H9 (cell line): ENCODE results near the gene TSPAN5. TPM values are rescaled to one million over a fixed set of nuclear protein-coding genes. Genes with fewer than 3 reads are reported as not detected.

Experiments used
- DNase-seq: peaks from one replicate; pipeline ENCODE4 v3.0.0-alpha.2; 2017
- H2AFZ ChIP-seq: one replicate; pipeline ENCODE4 v1.6.1; 2013; ENCODE audit warnings: mild to moderate bottlenecking, low read length, control low read depth, moderate library complexity
- H2AK5ac ChIP-seq: 2 replicates; pipeline ENCODE4 v1.6.1; 2013; ENCODE audit warnings: low read length, control low read depth, mixed read lengths; ENCODE audit not compliant: insufficient read length
- H2BK120ac ChIP-seq: one replicate; pipeline ENCODE4 v1.6.1; 2013; ENCODE audit warnings: low read depth, mild to moderate bottlenecking, low read length, control low read depth, inconsistent platforms; ENCODE audit not compliant: poor library complexity, severe bottlenecking
- H2BK12ac ChIP-seq: 2 replicates; pipeline ENCODE4 v1.6.1; 2013; ENCODE audit warnings: low read length, control low read depth, mixed read lengths, low read depth; ENCODE audit not compliant: insufficient read length
- H2BK15ac ChIP-seq: 2 replicates; pipeline ENCODE4 v1.6.1; 2013; ENCODE audit warnings: low read depth, low read length, control low read depth
- H2BK20ac ChIP-seq: one replicate; pipeline ENCODE4 v1.6.1; 2013; ENCODE audit warnings: low read depth, mild to moderate bottlenecking, low read length, control low read depth, inconsistent platforms; ENCODE audit not compliant: poor library complexity, severe bottlenecking
- H2BK5ac ChIP-seq: 2 replicates; pipeline ENCODE4 v1.6.1; 2013; ENCODE audit warnings: low read length, control low read depth, mixed read lengths; ENCODE audit not compliant: insufficient read length
- H3K14ac ChIP-seq: 2 replicates; pipeline ENCODE4 v1.6.1; 2013; ENCODE audit warnings: low read length, control low read depth; ENCODE audit not compliant: insufficient read depth
- H3K18ac ChIP-seq: 2 replicates; pipeline ENCODE4 v1.6.1; 2013; ENCODE audit warnings: low read depth, mild to moderate bottlenecking, mixed read lengths, low read length, control low read depth; ENCODE audit not compliant: insufficient read length
- H3K23ac ChIP-seq: 2 replicates; pipeline ENCODE4 v1.6.1; 2013; ENCODE audit warnings: low read length, control low read depth, mixed read lengths, low read depth; ENCODE audit not compliant: insufficient read length
- H3K23me2 ChIP-seq: 2 replicates; pipeline ENCODE4 v1.6.1; 2013; ENCODE audit warnings: low read depth, mild to moderate bottlenecking, mixed read lengths, low read length, control low read depth; ENCODE audit not compliant: insufficient read length, poor library complexity, severe bottlenecking
- H3K27ac ChIP-seq: 2 replicates; pipeline ENCODE4 v1.5.1; 2013; ENCODE audit warnings: low read length, control low read depth, mixed read lengths, low read depth; ENCODE audit not compliant: insufficient read length
- H3K27me3 ChIP-seq: 2 replicates; pipeline ENCODE4 v1.6.1; 2013; ENCODE audit warnings: low read length, control low read depth, inconsistent platforms; ENCODE audit not compliant: insufficient read depth
- H3K4ac ChIP-seq: 2 replicates; pipeline ENCODE4 v1.6.1; 2013; ENCODE audit warnings: low read depth, mild to moderate bottlenecking, control low read depth, inconsistent platforms, low read length, moderate library complexity
- H3K4me1 ChIP-seq: 2 replicates; pipeline ENCODE4 v1.6.1; 2013; ENCODE audit warnings: low read length, control low read depth, inconsistent platforms; ENCODE audit not compliant: insufficient read depth
- H3K4me2 ChIP-seq: 2 replicates; pipeline ENCODE4 v1.6.1; 2013; ENCODE audit warnings: low read length, control low read depth, mixed read lengths; ENCODE audit not compliant: insufficient read length, insufficient read depth
- H3K56ac ChIP-seq: 2 replicates; pipeline ENCODE4 v1.6.1; 2013; ENCODE audit warnings: low read depth, mild to moderate bottlenecking, mixed read lengths, low read length, control low read depth; ENCODE audit not compliant: insufficient read length
- H3K79me1 ChIP-seq: 2 replicates; pipeline ENCODE4 v1.6.1; 2013; ENCODE audit warnings: low read depth, mild to moderate bottlenecking, moderate library complexity, low read length, control low read depth, inconsistent platforms; ENCODE audit not compliant: insufficient read depth, poor library complexity, severe bottlenecking
- H3K79me2 ChIP-seq: 2 replicates; pipeline ENCODE4 v1.6.1; 2013; ENCODE audit warnings: low read length, control low read depth, inconsistent platforms; ENCODE audit not compliant: insufficient read depth
- H3K9ac ChIP-seq: 2 replicates; pipeline ENCODE4 v1.6.1; 2013; ENCODE audit warnings: low read length, control low read depth, mixed read lengths; ENCODE audit not compliant: insufficient read length; ENCODE audit errors: extremely low read depth
- H3K9me3 ChIP-seq: one replicate; pipeline ENCODE4 v1.6.1; 2013; ENCODE audit warnings: low read depth, low read length, inconsistent platforms; ENCODE audit not compliant: control insufficient read depth
- H3T11ph ChIP-seq: one replicate; pipeline ENCODE4 v1.6.1; 2013; ENCODE audit warnings: mild to moderate bottlenecking, low read length, control low read depth, inconsistent platforms
- H4K20me1 ChIP-seq: one replicate; pipeline ENCODE4 v1.6.1; 2013; ENCODE audit not compliant: control insufficient read depth, insufficient read length, insufficient read depth
- H4K5ac ChIP-seq: 2 replicates; pipeline ENCODE4 v1.6.1; 2013; ENCODE audit warnings: low read depth, mild to moderate bottlenecking, mixed read lengths, low read length, control low read depth; ENCODE audit not compliant: insufficient read length
- H4K8ac ChIP-seq: replicated peaks from 2 replicates; pipeline ENCODE4 v1.6.1; 2013; ENCODE audit warnings: low read length, control low read depth, mixed read lengths, low read depth; ENCODE audit not compliant: insufficient read length
- H4K91ac ChIP-seq: 2 replicates; pipeline ENCODE4 v1.6.1; 2013; ENCODE audit warnings: low read depth, mild to moderate bottlenecking, moderate library complexity, mixed read lengths, low read length, control low read depth; ENCODE audit not compliant: insufficient read length
- H3K27ac Mint-ChIP-seq, 3 experiments: 2 replicates in 2 of 3; 3 replicates in 1 of 3; pipeline ENCODE4 v1.8.0; 2020 to 2021; ENCODE audit warnings: mixed read lengths in 3 of 3, mild to moderate bottlenecking in 1 of 3, moderate library complexity in 1 of 3
- H3K27me3 Mint-ChIP-seq: 2 replicates; pipeline ENCODE4 v1.8.0; 2021; ENCODE audit warnings: low read depth, mild to moderate bottlenecking, moderate library complexity, mixed read lengths
- H3K36me3 Mint-ChIP-seq, 3 experiments: 2 replicates in 2 of 3; 3 replicates in 1 of 3; pipeline ENCODE4 v1.8.0; 2020 to 2021; ENCODE audit warnings: low read depth in 3 of 3, mixed read lengths in 3 of 3; ENCODE audit not compliant: insufficient read depth in 1 of 3
- H3K4me1 Mint-ChIP-seq, 2 experiments: 2 replicates each; pipeline ENCODE4 v1.8.0; 2020; ENCODE audit warnings: mixed read lengths in 2 of 2
- H3K4me3 Mint-ChIP-seq, 2 experiments: 2 replicates in 1 of 2; 3 replicates in 1 of 2; pipeline ENCODE4 v1.8.0; 2020 to 2021; ENCODE audit warnings: mild to moderate bottlenecking in 2 of 2, mixed read lengths in 2 of 2, moderate library complexity in 1 of 2
- H3K9me3 Mint-ChIP-seq, 2 experiments: 2 replicates in 1 of 2; 3 replicates in 1 of 2; pipeline ENCODE4 v1.8.0; 2020; ENCODE audit warnings: mild to moderate bottlenecking in 2 of 2, mixed read lengths in 2 of 2, moderate library complexity in 1 of 2
- WGBS: extraction: QIAGEN DNeasy Blood & Tissue Kit; methylation state at CpG from one replicate; pipeline ENCODE4 v1.1.7; 2013; ENCODE audit warnings: missing lambda C conversion rate, low lambda C conversion rate, mixed read lengths; ENCODE audit not compliant: insufficient read length; ENCODE audit errors: extremely low coverage; 5-methylcytosine and 5-hydroxymethylcytosine counted together
- total RNA-seq: library from RNA; stranded (reverse); gene quantifications from 2 replicates; pipeline ENCODE4 v1.2.1, GENCODE V29; 2021
- TF ChIP-seq, protein P1 (sequence below): fragments of 200-600 bp; sonication (generic); conservative IDR thresholded peaks from 3 replicates; pipeline ENCODE4 v1.8.0; 2021; ENCODE audit warnings: antibody characterized with exemption, mild to moderate bottlenecking

Gene TSPAN5
- total RNA-seq, 1 experiment from 2014 or later, result 7.0 TPM

DNA sequence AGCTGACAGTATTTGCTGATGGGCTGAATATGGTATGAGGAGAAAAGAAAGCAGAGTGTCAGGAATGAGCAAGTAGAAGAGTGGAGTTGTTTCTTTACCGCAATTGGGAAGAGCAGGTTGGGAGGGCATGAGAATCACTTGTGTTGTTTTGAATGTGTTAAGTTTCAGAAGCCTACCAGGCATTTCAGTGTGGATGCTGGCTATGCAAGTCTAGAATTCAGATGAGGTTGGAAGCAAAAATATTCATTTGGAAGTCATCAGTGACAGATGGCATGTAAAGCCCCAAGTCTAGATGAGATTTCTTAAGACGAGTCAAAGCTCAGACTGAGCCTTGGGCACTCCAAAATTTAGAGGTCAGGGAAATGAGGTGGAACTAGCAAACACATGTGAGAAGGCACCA lies 156.4 kb downstream of the TSPAN5 start:
- Histone ChIP-seq H4K5ac (no peak overlapping the region), H3K79me2 (no peaks in the 10 kb centered on the region), H3K9ac (no peak overlapping the region), H4K20me1 (no peaks in the 10 kb centered on the region), H3K23me2 (no peaks in the 10 kb centered on the region), H3K4ac (no peak overlapping the region), H2BK5ac (no peak overlapping the region), H3K27me3 (no peaks in the 10 kb centered on the region), H4K91ac (no peak overlapping the region), H3T11ph (no peak overlapping the region), H3K14ac (no peak overlapping the region), H4K8ac (no peak overlapping the region), H2BK12ac (no peak overlapping the region), H2BK20ac (no peak overlapping the region), H3K9me3 (no peaks in the 10 kb centered on the region), H2AFZ (no peak overlapping the region), H3K4me1 (peaks cover 5% of the 10 kb centered on the region; the same call in 1 of the 2 replicates), H2BK15ac (no peak overlapping the region), H3K56ac (no peak overlapping the region), H2BK120ac (no peak overlapping the region), H3K27ac (no peak overlapping the region), H3K79me1 (no peaks in the 10 kb centered on the region), H2AK5ac (no peak overlapping the region), H3K18ac (no peak overlapping the region), H3K23ac (no peak overlapping the region), H3K4me2 (no peak overlapping the region)
- H3K36me3 Mint-ChIP-seq, result peaks cover 0 to 4% (median 0%) of the 10 kb centered on the region in 3 experiments; a peak in 1 of 7 replicates
- H3K4me3 Mint-ChIP-seq, result no peak overlapping the region
- no peak overlapping the region for H3K27ac Mint-ChIP-seq
- no CpG with 5 or more reads among the region's 2 CpGs for WGBS
- H3K9me3 Mint-ChIP-seq, result no peaks in the 10 kb centered on the region
- TF ChIP-seq, protein P1, sequence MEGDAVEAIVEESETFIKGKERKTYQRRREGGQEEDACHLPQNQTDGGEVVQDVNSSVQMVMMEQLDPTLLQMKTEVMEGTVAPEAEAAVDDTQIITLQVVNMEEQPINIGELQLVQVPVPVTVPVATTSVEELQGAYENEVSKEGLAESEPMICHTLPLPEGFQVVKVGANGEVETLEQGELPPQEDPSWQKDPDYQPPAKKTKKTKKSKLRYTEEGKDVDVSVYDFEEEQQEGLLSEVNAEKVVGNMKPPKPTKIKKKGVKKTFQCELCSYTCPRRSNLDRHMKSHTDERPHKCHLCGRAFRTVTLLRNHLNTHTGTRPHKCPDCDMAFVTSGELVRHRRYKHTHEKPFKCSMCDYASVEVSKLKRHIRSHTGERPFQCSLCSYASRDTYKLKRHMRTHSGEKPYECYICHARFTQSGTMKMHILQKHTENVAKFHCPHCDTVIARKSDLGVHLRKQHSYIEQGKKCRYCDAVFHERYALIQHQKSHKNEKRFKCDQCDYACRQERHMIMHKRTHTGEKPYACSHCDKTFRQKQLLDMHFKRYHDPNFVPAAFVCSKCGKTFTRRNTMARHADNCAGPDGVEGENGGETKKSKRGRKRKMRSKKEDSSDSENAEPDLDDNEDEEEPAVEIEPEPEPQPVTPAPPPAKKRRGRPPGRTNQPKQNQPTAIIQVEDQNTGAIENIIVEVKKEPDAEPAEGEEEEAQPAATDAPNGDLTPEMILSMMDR, result no peak
- peaks cover 16 to 19% of the 10 kb centered on the region in 2 experiments for H3K4me1 Mint-ChIP-seq
- no peaks in the 10 kb centered on the region for H3K27me3 Mint-ChIP-seq
- DNase-seq, result no peak
